Astrocyte of the hippocampus (primary cell): ENCODE data around the gene SULT2B1.
A peak's percentile ranks its signal among the peaks of the same experiment; 100 is the strongest.
"Not testable (repeated sequence)": the region's sequence is repeated elsewhere in the genome, so short reads cannot be mapped to it uniquely, and the experiment has no call there.

Source experiments
- DNase-seq: peaks from one replicate; pipeline ENCODE4 v3.0.0; 2011; ENCODE audit warnings: low read depth, low spot score

Gene SULT2B1

GRCh38 chr19:48551437-48552302, at the start of gene SULT2B1:
Gene SULT2B1, plus strand, starts transcription at chr19:48552172. Its CDS starts 81 bp downstream, at chr19:48552253.
- no peak for DNase-seq

GRCh38 chr19:48502350-48503018, 49.5 kb upstream of the SULT2B1 start:
- no peak for DNase-seq

GRCh38 chr19:48506138-48506733, 45.7 kb upstream of the SULT2B1 start:
- no peak for DNase-seq

- no peak for DNase-seq
Measured at GRCh38 chr19:48507911-48508439, 44.0 kb upstream of the SULT2B1 start.

GRCh38 chr19:48508729-48509411, 43.1 kb upstream of the SULT2B1 start:
- DNase-seq = no peak

- no peak for DNase-seq
Measured at GRCh38 chr19:48509467-48510194, 42.3 kb upstream of the SULT2B1 start.

- peak; percentile 74 for DNase-seq
Measured at GRCh38 chr19:48510421-48511268, 41.3 kb upstream of the SULT2B1 start.

GRCh38 chr19:48511321-48511731, 40.6 kb upstream of the SULT2B1 start:
- no peak for DNase-seq

GRCh38 chr19:48511800-48512503, 40.0 kb upstream of the SULT2B1 start, which contains the start of gene LMTK3:
Gene LMTK3, minus strand, starts transcription at chr19:48511835. Its CDS starts 259 bp downstream, at chr19:48511576.
- peak; percentile 76 for DNase-seq

GRCh38 chr19:48512504-48513288, 39.3 kb upstream of the SULT2B1 start:
- no peak for DNase-seq

- DNase-seq = peak; percentile 81
Measured at GRCh38 chr19:48513289-48514122, 38.5 kb upstream of the SULT2B1 start.

GRCh38 chr19:48514123-48514458, 37.9 kb upstream of the SULT2B1 start:
- DNase-seq = no peak

- DNase-seq = no peak
Measured at GRCh38 chr19:48516536-48516935, 35.4 kb upstream of the SULT2B1 start.

- no peak for DNase-seq
Measured at GRCh38 chr19:48518207-48518606, 33.8 kb upstream of the SULT2B1 start.

- DNase-seq = not testable (repeated sequence)
Measured at GRCh38 chr19:48519426-48519825, 32.5 kb upstream of the SULT2B1 start.

- DNase-seq = no peak
Measured at GRCh38 chr19:48520134-48520533, 31.8 kb upstream of the SULT2B1 start.

- DNase-seq = no peak
Measured at GRCh38 chr19:48524221-48524620, 27.8 kb upstream of the SULT2B1 start.

- no peak for DNase-seq
Measured at GRCh38 chr19:48524732-48525131, 27.2 kb upstream of the SULT2B1 start.
